HG03108 (cell line): ENCODE data around the gene KIAA0319L.

Experiments used
- ATAC-seq: cut with Tn5 transposase; IDR thresholded peaks from one replicate; pipeline ENCODE4 v1.9.1; 2021; ENCODE audit warnings: moderate library complexity; ENCODE audit not compliant: unreplicated experiment

KIAA0319L gene

GRCh38 chr1:35394386-35394785 is 162.8 kb downstream of the KIAA0319L start:
- no peak for ATAC-seq

- ATAC-seq = no peak
Observed at GRCh38 chr1:35390600-35391494, 166.4 kb downstream of the KIAA0319L start.

- no peak for ATAC-seq
Observed at GRCh38 chr1:35386959-35387358, 170.2 kb downstream of the KIAA0319L start.

- ATAC-seq = no peak
Observed at GRCh38 chr1:35386290-35386689, 170.9 kb downstream of the KIAA0319L start.
